DOHH2 (cell line): ENCODE measurements around the gene YTHDF1.

ENCODE experiments used
- H3F3A ChIP-seq: fragments of 200-600 bp; sonication (generic), shearing (Covaris generic); 2 replicates; pipeline ENCODE4 v1.6.0; 2016; ENCODE audit warnings: antibody characterized with exemption, mild to moderate bottlenecking; ENCODE audit not compliant: control insufficient read depth, insufficient read depth
- H3K27ac ChIP-seq: fragments of 200-600 bp; sonication (generic); 2 replicates; pipeline ENCODE4 v1.5.1; 2014; ENCODE audit warnings: low read depth, mild to moderate bottlenecking, low read length, moderate library complexity
- H3K27me3 ChIP-seq: fragments of 200-600 bp; sonication (generic); 2 replicates; pipeline ENCODE4 v1.6.1; 2014; ENCODE audit warnings: mild to moderate bottlenecking, low read length, mixed read lengths; ENCODE audit not compliant: control insufficient read depth
- H3K36me3 ChIP-seq: fragments of 200-600 bp; sonication (generic); 2 replicates; pipeline ENCODE4 v1.6.1; 2014; ENCODE audit warnings: mild to moderate bottlenecking, low read length, moderate library complexity, mixed read lengths; ENCODE audit not compliant: control insufficient read depth
- H3K4me1 ChIP-seq: fragments of 200-600 bp; sonication (generic); 2 replicates; pipeline ENCODE4 v1.6.1; 2014; ENCODE audit warnings: mild to moderate bottlenecking, low read length, mixed read lengths; ENCODE audit not compliant: control insufficient read depth
- H3K4me2 ChIP-seq: fragments of 200-600 bp; sonication (generic); 2 replicates; pipeline ENCODE4 v1.6.0; 2014; ENCODE audit warnings: mild to moderate bottlenecking, low read length, moderate library complexity
- H3K4me3 ChIP-seq: fragments of 200-600 bp; sonication (generic); 2 replicates; pipeline ENCODE4 v1.5.1; 2014; ENCODE audit warnings: mild to moderate bottlenecking, low read length, mixed read lengths
- H3K79me2 ChIP-seq: fragments of 200-600 bp; sonication (generic); 2 replicates; pipeline ENCODE4 v1.6.1; 2014; ENCODE audit warnings: mild to moderate bottlenecking, low read length, mixed read lengths; ENCODE audit not compliant: control insufficient read depth
- H3K9me2 ChIP-seq: fragments of 200-600 bp; sonication (generic); replicated peaks from 2 replicates; pipeline ENCODE4 v1.6.1; 2014; ENCODE audit warnings: mild to moderate bottlenecking, low read length, mixed read lengths; ENCODE audit not compliant: control insufficient read depth
- H3K9me3 ChIP-seq: fragments of 200-600 bp; sonication (generic); 2 replicates; pipeline ENCODE4 v1.6.1; 2014; ENCODE audit warnings: antibody characterized with exemption, low read length, mixed read lengths; ENCODE audit not compliant: control insufficient read depth, insufficient read depth
- H4K20me1 ChIP-seq: fragments of 200-600 bp; sonication (generic); 2 replicates; pipeline ENCODE4 v1.6.0; 2014; ENCODE audit warnings: low read depth, mild to moderate bottlenecking, antibody characterized with exemption, low read length, moderate library complexity; ENCODE audit not compliant: control insufficient read depth, insufficient read depth
- CTCF ChIP-seq: fragments of 200-600 bp; sonication (generic); IDR thresholded peaks from one replicate; pipeline ENCODE4 v1.5.1; 2014; ENCODE audit warnings: antibody characterized with exemption, mild to moderate bottlenecking, low read depth, low read length; ENCODE audit not compliant: poor library complexity, severe bottlenecking
- EZH2phosphoT487 ChIP-seq: fragments of 200-600 bp; sonication (generic); IDR thresholded peaks from 2 replicates; pipeline ENCODE4 v1.6.1; 2017; ENCODE audit warnings: borderline replicate concordance, mild to moderate bottlenecking, antibody characterized with exemption, low read length, moderate library complexity, mixed read lengths

Gene YTHDF1

GRCh38 chr20:63165356-63166192 lies 50.4 kb downstream of the YTHDF1 start:
- no peaks in the 10 kb centered on the region for H3K9me3 ChIP-seq
- no peaks in the 10 kb centered on the region for H4K20me1 ChIP-seq
- no peak overlapping the region for H3K27ac ChIP-seq
- no peak for TF ChIP-seq CTCF
- TF ChIP-seq EZH2phosphoT487, result no peak
- no peaks in the 10 kb centered on the region for H3K9me2 ChIP-seq
- H3K36me3 ChIP-seq, result no peaks in the 10 kb centered on the region
- H3K27me3 ChIP-seq, result no peaks in the 10 kb centered on the region
- no peaks in the 10 kb centered on the region for H3K4me1 ChIP-seq
- no peak overlapping the region for H3K4me2 ChIP-seq
- no peaks in the 10 kb centered on the region for H3F3A ChIP-seq
- no peaks in the 10 kb centered on the region for H3K79me2 ChIP-seq
- H3K4me3 ChIP-seq, result no peak overlapping the region

- Histone ChIP-seq H3K36me3 (no peaks in the 10 kb centered on the region), H3K79me2 (no peaks in the 10 kb centered on the region), H3K4me3 (no peak overlapping the region), H4K20me1 (no peaks in the 10 kb centered on the region), H3F3A (no peaks in the 10 kb centered on the region), H3K4me2 (no peak overlapping the region), H3K4me1 (no peaks in the 10 kb centered on the region), H3K27ac (no peak overlapping the region), H3K9me2 (no peaks in the 10 kb centered on the region), H3K27me3 (no peaks in the 10 kb centered on the region), H3K9me3 (no peaks in the 10 kb centered on the region)
- TF ChIP-seq EZH2phosphoT487 (no peak), CTCF (no peak)
Measured at GRCh38 chr20:63164484-63165355, 51.2 kb downstream of the YTHDF1 start.

- H3K36me3 ChIP-seq, result no peaks in the 10 kb centered on the region
- TF ChIP-seq EZH2phosphoT487 (no peak), CTCF (no peak)
Measured at GRCh38 chr20:63163596-63164483, 52.1 kb downstream of the YTHDF1 start.

More at GRCh38 chr20:63163596-63164483, 52.1 kb downstream of the YTHDF1 start:
- Histone ChIP-seq H3K79me2 (no peaks in the 10 kb centered on the region), H3K9me3 (no peaks in the 10 kb centered on the region), H3K27ac (no peak overlapping the region), H3F3A (no peaks in the 10 kb centered on the region), H4K20me1 (no peaks in the 10 kb centered on the region), H3K27me3 (no peaks in the 10 kb centered on the region), H3K4me2 (no peak overlapping the region), H3K4me3 (no peak overlapping the region), H3K4me1 (no peaks in the 10 kb centered on the region), H3K9me2 (no peaks in the 10 kb centered on the region)
